Measurements from ENCODE around the gene PPP3CA.

GRCh38 chr4:101337688-101338087 lies 9.6 kb downstream of the PPP3CA start:
- TF ChIP-seq CTCF (IDR thresholded peaks at IDR 0.05): no peak
- TF ChIP-seq POLR2A (IDR thresholded peaks at IDR 0.05): no peak

Measured in right lobe of liver (tissue), 4 donors.